Kidney (tissue), 14 donors: ENCODE data around the gene RBM27. TPM values are rescaled to one million over a fixed set of nuclear protein-coding genes. Genes with fewer than 3 reads are reported as not detected.

Source experiments
- DNase-seq, 5 donors: peaks; one replicate each; pipeline ENCODE4 v3.0.0-alpha.2; 2013 to 2020
- FAIRE-seq: peaks from 2 replicates; lab custom pipeline; 2012; peaks lifted over from hg19 to GRCh38; lab: Jason Lieb, UNC
- H3K27ac ChIP-seq, 2 donors: one replicate each; pipeline ENCODE4 v1.7.0; 2013; ENCODE audit warnings: low read depth in 2 of 2, low read length in 2 of 2, inconsistent platforms in 1 of 2
- H3K27me3 ChIP-seq: one replicate; pipeline ENCODE4 v1.7.1; 2013; ENCODE audit warnings: low read length, inconsistent platforms; ENCODE audit not compliant: control insufficient read depth, insufficient read depth
- H3K36me3 ChIP-seq, 3 donors: one replicate each; pipeline versions ENCODE4 v1.7.0 to v1.7.1; 2013; ENCODE audit warnings: low read length in 3 of 3, control low read depth in 1 of 3, inconsistent platforms in 1 of 3; ENCODE audit not compliant: insufficient read depth in 3 of 3, control insufficient read depth in 2 of 3
- H3K4me1 ChIP-seq, 3 donors: one replicate each; pipeline versions ENCODE4 v1.7.0 to v1.7.1; 2013; ENCODE audit warnings: low read length in 3 of 3, inconsistent platforms in 1 of 3, low read depth in 1 of 3; ENCODE audit not compliant: control insufficient read depth in 2 of 3, insufficient read depth in 2 of 3
- H3K4me3 ChIP-seq, 3 donors: one replicate each; pipeline versions ENCODE4 v1.7.0 to v1.8.1; 2013; ENCODE audit warnings: low read length in 3 of 3, control low read depth in 1 of 3, inconsistent platforms in 1 of 3
- H3K9ac ChIP-seq, 3 donors: one replicate each; pipeline versions ENCODE4 v1.7.0 to v1.7.1; 2013; ENCODE audit warnings: low read length in 3 of 3, control low read depth in 1 of 3, inconsistent platforms in 1 of 3
- H3K9me3 ChIP-seq, 3 donors: one replicate each; pipeline versions ENCODE4 v1.7.0 to v1.7.1; 2013; ENCODE audit warnings: low read length in 3 of 3, control low read depth in 1 of 3, inconsistent platforms in 1 of 3; ENCODE audit not compliant: control insufficient read depth in 2 of 3, insufficient read depth in 1 of 3
- intact Hi-C: fragments of 100-400 bp; cut with DNase I; formaldehyde crosslinking; loops from one replicate; pipeline ENCODE4 v1.11.1; 2022
- polyA plus RNA-seq: library from polyadenylated mRNA; stranded (reverse); fragments of 350-450 nt; fragmentation: Illumina TruSeq; extraction: RNeasy Lipid Tissue Mini Kit (QIAGEN cat#74804); gene quantifications from one replicate; pipeline ENCODE4 v1.2.3, GENCODE V29; 2014; ENCODE audit warnings: low read depth, low replicate concordance; ENCODE audit not compliant: insufficient read depth
- total RNA-seq: library from RNA; stranded (reverse); fragmentation: NEBNext Ultra II Directional; extraction: Animal tissue kit (Norgen Biotek cat#: 25700); gene quantifications from one replicate; pipeline ENCODE4 v1.2.1, GENCODE V29; 2021
- TF ChIP-seq, protein P1 (sequence below): IDR thresholded peaks from 3 replicates; pipeline ENCODE4 v1.5.1; 2012; ENCODE audit warnings: mild to moderate bottlenecking, moderate library complexity, borderline replicate concordance; ENCODE audit not compliant: insufficient read depth; ENCODE audit errors: extremely low read depth
- donor health status: control.
- donor health status: control.
- donor health status: control.
- donor health status: control.
- donor health status: control.
- donor health status: DM: yes; HTN: yes; CAD: no.
- donor health status: Normal renal cell carcinoma (clear cell type).

RBM27 gene
- total and polyA plus RNA-seq, 2 donors from 2014 or later: 4.9 to 19.0 TPM

DNA sequence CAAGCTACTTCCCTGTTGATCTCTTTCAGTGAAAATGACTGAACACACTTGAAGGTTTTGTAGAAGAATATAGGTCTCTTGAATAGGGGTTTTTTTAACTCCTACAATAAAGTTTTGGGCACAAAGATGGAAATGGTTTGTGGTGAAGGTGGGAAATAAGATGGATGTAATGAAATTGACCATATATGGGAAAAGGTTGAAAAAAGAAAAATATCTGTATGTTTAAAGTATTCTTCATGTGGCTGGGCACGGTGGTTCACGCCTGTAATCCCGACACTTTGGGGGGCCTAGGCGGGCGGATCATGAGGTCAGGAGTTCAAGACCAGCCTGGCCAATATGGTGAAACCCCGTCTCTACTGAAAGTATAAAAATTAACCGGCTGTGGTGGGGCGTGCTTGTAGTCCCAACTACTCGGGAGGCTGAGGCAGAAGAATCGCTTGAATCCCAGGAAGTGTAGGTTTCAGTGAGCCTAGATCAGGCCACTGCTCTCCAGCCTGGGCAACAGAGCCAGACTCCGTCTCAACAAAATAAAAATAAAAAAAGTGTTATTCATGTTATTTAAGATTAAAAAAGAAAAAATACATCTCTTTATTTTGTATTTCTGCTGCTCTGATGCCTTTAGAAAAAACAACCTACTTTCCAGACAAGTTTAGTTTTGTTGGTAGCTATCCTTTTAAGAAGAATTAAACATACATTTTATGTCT lies 2.2 kb downstream of the RBM27 start:
- H3K4me1 ChIP-seq: peaks cover 0 to 5% (median 0%) of the 10 kb centered on the region in 3 donors
- TF ChIP-seq, protein P1, sequence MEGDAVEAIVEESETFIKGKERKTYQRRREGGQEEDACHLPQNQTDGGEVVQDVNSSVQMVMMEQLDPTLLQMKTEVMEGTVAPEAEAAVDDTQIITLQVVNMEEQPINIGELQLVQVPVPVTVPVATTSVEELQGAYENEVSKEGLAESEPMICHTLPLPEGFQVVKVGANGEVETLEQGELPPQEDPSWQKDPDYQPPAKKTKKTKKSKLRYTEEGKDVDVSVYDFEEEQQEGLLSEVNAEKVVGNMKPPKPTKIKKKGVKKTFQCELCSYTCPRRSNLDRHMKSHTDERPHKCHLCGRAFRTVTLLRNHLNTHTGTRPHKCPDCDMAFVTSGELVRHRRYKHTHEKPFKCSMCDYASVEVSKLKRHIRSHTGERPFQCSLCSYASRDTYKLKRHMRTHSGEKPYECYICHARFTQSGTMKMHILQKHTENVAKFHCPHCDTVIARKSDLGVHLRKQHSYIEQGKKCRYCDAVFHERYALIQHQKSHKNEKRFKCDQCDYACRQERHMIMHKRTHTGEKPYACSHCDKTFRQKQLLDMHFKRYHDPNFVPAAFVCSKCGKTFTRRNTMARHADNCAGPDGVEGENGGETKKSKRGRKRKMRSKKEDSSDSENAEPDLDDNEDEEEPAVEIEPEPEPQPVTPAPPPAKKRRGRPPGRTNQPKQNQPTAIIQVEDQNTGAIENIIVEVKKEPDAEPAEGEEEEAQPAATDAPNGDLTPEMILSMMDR: no peak
- no peak for DNase-seq
- no peaks in the 10 kb centered on the region for H3K27me3 ChIP-seq
- intact Hi-C loops: no loop called here
- FAIRE-seq: no peak
- no peaks in the 10 kb centered on the region for H3K36me3 ChIP-seq
- H3K4me3 ChIP-seq: no peak overlapping the region
- no peaks in the 10 kb centered on the region for H3K9me3 ChIP-seq
- H3K9ac ChIP-seq: no peak overlapping the region
- H3K27ac ChIP-seq: no peak overlapping the region

DNA sequence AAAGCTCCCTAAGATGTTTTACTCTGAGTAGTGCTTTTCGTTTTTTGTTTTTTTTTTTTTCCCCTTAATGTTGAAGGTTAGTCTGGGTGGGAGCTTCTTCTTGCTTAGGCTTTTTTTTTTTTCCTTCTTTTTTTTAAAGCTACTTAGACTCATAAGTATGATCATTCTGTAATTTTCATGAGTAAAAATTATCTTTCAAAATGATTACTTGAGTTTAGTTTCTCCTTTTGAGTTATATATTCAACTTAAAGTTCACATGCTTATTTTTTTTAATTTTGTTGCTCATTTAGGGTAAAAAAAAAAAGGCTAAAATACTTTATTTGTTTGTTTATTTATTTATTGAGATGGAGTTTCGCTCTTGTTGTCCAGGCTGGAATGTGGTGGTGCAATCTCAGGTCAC lies 2.9 kb downstream of the RBM27 start:
- no peaks in the 10 kb centered on the region for H3K9me3 ChIP-seq
- TF ChIP-seq, protein P1: no peak
- H3K4me1 ChIP-seq: peaks cover 0 to 5% (median 0%) of the 10 kb centered on the region in 3 donors
- DNase-seq: no peak
- FAIRE-seq: no peak
- H3K36me3 ChIP-seq: no peaks in the 10 kb centered on the region
- intact Hi-C loops: no loop called here
- H3K4me3 ChIP-seq: no peak overlapping the region
- no peak overlapping the region for H3K27ac ChIP-seq
- no peak overlapping the region for H3K9ac ChIP-seq
- H3K27me3 ChIP-seq: no peaks in the 10 kb centered on the region

DNA sequence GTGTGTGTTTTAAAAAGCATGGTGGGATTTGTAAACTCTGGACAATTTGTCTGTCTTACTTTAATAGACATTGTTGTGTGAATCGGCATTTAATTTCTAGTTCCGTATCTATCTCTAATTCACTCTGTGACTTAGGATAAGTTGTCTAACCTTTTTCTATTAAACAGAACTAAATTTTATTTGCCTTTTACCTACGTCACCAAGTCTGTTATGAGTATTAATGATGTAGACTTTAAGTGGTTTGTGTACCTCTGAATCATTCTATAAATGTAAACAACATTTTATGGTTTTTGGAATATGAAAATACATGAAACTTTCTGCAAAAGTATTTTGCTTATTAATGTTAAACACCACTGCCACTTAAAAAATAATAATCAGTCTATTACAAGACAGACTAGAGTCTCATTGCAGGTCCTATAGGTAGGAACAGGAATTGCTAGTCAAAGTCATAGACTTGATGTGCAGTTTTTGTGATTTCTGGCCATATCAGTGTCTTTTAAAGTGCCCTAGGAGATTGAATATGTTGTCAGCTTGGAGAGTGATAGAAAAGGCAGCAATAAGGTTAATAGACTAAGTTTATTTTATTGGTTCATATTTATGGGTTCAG lies 5.6 kb downstream of the RBM27 start:
- Histone ChIP-seq H3K9me3 (no peaks in the 10 kb centered on the region), H3K27ac (no peak overlapping the region)

More for the DNA sequence above, 5.6 kb downstream of the RBM27 start:
- TF ChIP-seq, protein P1: no peak
- H3K4me1 ChIP-seq: peaks cover 0 to 4% (median 0%) of the 10 kb centered on the region in 3 donors
- no peaks in the 10 kb centered on the region for H3K27me3 ChIP-seq
- DNase-seq: no peak
- no peaks in the 10 kb centered on the region for H3K36me3 ChIP-seq
- FAIRE-seq: no peak
- intact Hi-C loops: no loop called here
- no peak overlapping the region for H3K9ac ChIP-seq
- H3K4me3 ChIP-seq: no peak overlapping the region
